HL-60 (cell line): Measurements from ENCODE around the gene LRRC25.
A peak's percentile ranks its signal among the peaks of the same experiment; 100 is the strongest.

Source experiments
- DNase-seq, 2 experiments: peaks; one replicate each; pipeline ENCODE4 v3.0.0-alpha.2; 2010 to 2020; ENCODE audit warnings: low read depth in 1 of 2, low spot score in 1 of 2
- H3K27ac ChIP-seq: fragments of 250-450 bp; sonication (Bioruptor Pico); replicated peaks from 2 replicates; pipeline ENCODE4 v1.5.1; 2020; ENCODE audit warnings: mild to moderate bottlenecking, moderate library complexity
- H3K27me3 ChIP-seq: fragments of 250-450 bp; sonication (Bioruptor Pico); 2 replicates; pipeline ENCODE4 v1.5.1; 2021; ENCODE audit warnings: mild to moderate bottlenecking, moderate library complexity; ENCODE audit not compliant: insufficient read depth, poor library complexity, severe bottlenecking
- H3K4me3 ChIP-seq: replicated peaks from 2 replicates; pipeline ENCODE4 v1.5.1; 2011; ENCODE audit warnings: mild to moderate bottlenecking, control low read depth, low read length; ENCODE audit not compliant: insufficient read depth
- CTCF ChIP-seq: IDR thresholded peaks from one replicate; pipeline ENCODE4 v1.5.1; 2011; ENCODE audit warnings: low read length, control low read depth, inconsistent platforms; ENCODE audit not compliant: insufficient read depth
- GABPA ChIP-seq: IDR thresholded peaks from 2 replicates; pipeline ENCODE4 v1.6.1; 2012; ENCODE audit warnings: low read depth
- POLR2AphosphoS5 ChIP-seq: IDR thresholded peaks from 2 replicates; pipeline ENCODE4 v1.6.1; 2012; ENCODE audit warnings: low read depth
- REST ChIP-seq: IDR thresholded peaks from 2 replicates; pipeline ENCODE4 v1.6.1; 2012; ENCODE audit warnings: low read depth; ENCODE audit not compliant: insufficient replicate concordance
- SPI1 ChIP-seq: IDR thresholded peaks from 2 replicates; pipeline ENCODE4 v1.6.1; 2012; ENCODE audit warnings: low read depth, mild to moderate bottlenecking, borderline replicate concordance

The LRRC25 gene

GRCh38 chr19:18415178-18415867, 17.9 kb upstream of the LRRC25 start:
- peak; percentile 92 to 96 for DNase-seq
- TF ChIP-seq REST, result no peak
- peak; percentile 87 for TF ChIP-seq POLR2AphosphoS5
- TF ChIP-seq GABPA, result peak; percentile 49; the same call in 1 of the 2 replicates
- TF ChIP-seq CTCF, result no peak
- TF ChIP-seq SPI1, result peak; percentile 81; the same call in 1 of the 2 replicates
- peak overlapping the region; percentile 98 for H3K27ac ChIP-seq
- H3K27me3 ChIP-seq, result no peaks in the 10 kb centered on the region
- peak overlapping the region; percentile 26 for H3K4me3 ChIP-seq

GRCh38 chr19:18414504-18415177, 17.2 kb upstream of the LRRC25 start:
- H3K27ac ChIP-seq, result peak overlapping the region; percentile 98
- H3K4me3 ChIP-seq, result peak overlapping the region; percentile 26; the same call in 1 of the 2 replicates

More at GRCh38 chr19:18414504-18415177, 17.2 kb upstream of the LRRC25 start:
- peak in 1 of 2 experiments; percentile 65 for DNase-seq
- TF ChIP-seq POLR2AphosphoS5, result no peak
- TF ChIP-seq GABPA, result no peak
- no peak for TF ChIP-seq SPI1
- no peak for TF ChIP-seq REST
- TF ChIP-seq CTCF, result no peak
- no peaks in the 10 kb centered on the region for H3K27me3 ChIP-seq
